HepG2 (cell line): Measurements from ENCODE around the gene POU2F1. TPM values are rescaled to one million over a fixed set of nuclear protein-coding genes. Genes with fewer than 3 reads are reported as not detected.
A peak's percentile ranks its signal among the peaks of the same experiment; 100 is the strongest.

ENCODE experiments used
- ATAC-seq: fragments of 200-7000 bp; cut with Tn5 transposase; 3 replicates; pipeline ENCODE4 v1.9.1; 2020; ENCODE audit warnings: mild to moderate bottlenecking, moderate library complexity
- BruUV-seq: library from RNA; stranded (reverse); fragments of 400-500 nt; replicated peaks from 2 replicates; lab custom pipeline; 2021; lab: Mats Ljungman, UMichigan
- CTCF ChIA-PET: fragments of 300-600 bp; formaldehyde crosslinking; extraction: SDS; loops from one replicate; lab custom pipeline; 2021; ENCODE audit warnings: low total read pairs, inconsistent platforms, low intra/inter-chr PET ratio; lab: Yijun Ruan, JAX
- POLR2A ChIA-PET: fragments of 350-600 bp; sonication (Branson Sonifier 250); formaldehyde crosslinking; loops from one replicate; lab custom pipeline; 2020; ENCODE audit warnings: antibody characterized with exemption, inconsistent platforms; lab: Yijun Ruan, JAX
- DNase-seq: peaks from one replicate; pipeline ENCODE4 v3.0.0-alpha.2; 2015; ENCODE audit warnings: low spot score
- FAIRE-seq: peaks from 3 replicates; lab custom pipeline; 2011; peaks lifted over from hg19 to GRCh38; lab: Jason Lieb, UNC
- H2AFZ ChIP-seq: one replicate; pipeline ENCODE4 v1.6.1; 2011; ENCODE audit warnings: low read length, inconsistent platforms
- H3K27ac ChIP-seq: fragments of 300-600 bp; 3 replicates; pipeline ENCODE4 v1.8.0; 2011; ENCODE audit warnings: mixed run types, mild to moderate bottlenecking, mixed read lengths, low read length, inconsistent platforms; ENCODE audit not compliant: insufficient read depth; ENCODE audit errors: extremely low read length
- H3K27me3 ChIP-seq, 2 experiments: fragments of 200-600 bp in 1 of 2; 2 replicates in 1 of 2; 3 replicates in 1 of 2; pipeline versions ENCODE4 v1.6.0 to v1.8.0; 2011; ENCODE audit warnings: low read length in 2 of 2, mild to moderate bottlenecking in 2 of 2, moderate library complexity in 2 of 2, inconsistent platforms in 1 of 2; ENCODE audit not compliant: insufficient read depth in 2 of 2, control insufficient read depth in 1 of 2
- H3K36me3 ChIP-seq, 2 experiments: fragments of 200-600 bp in 1 of 2; replicated peaks in 1 of 2; 2 replicates in 1 of 2; 3 replicates in 1 of 2; pipeline versions ENCODE4 v1.5.1 to v1.8.0; 2011; ENCODE audit warnings: low read length in 2 of 2, inconsistent platforms in 1 of 2; ENCODE audit not compliant: insufficient read depth in 2 of 2, control insufficient read depth in 1 of 2
- H3K4me1 ChIP-seq: 2 replicates; pipeline ENCODE4 v1.5.1; 2012; ENCODE audit warnings: low read length, inconsistent platforms; ENCODE audit not compliant: insufficient read depth
- H3K4me2 ChIP-seq: 2 replicates; pipeline ENCODE4 v1.6.0; 2011; ENCODE audit warnings: low read depth, low read length, inconsistent platforms
- H3K4me3 ChIP-seq, 3 experiments: fragments of 200-600 bp in 1 of 3; sonication (generic), shearing (Covaris generic) in 1 of 3; replicated peaks in 1 of 3; 2 replicates each; pipeline ENCODE4 v1.5.1; 2011 to 2016; ENCODE audit warnings: low read length in 3 of 3, inconsistent platforms in 2 of 3, low read depth in 2 of 3, mild to moderate bottlenecking in 2 of 3, control low read depth in 1 of 3, mixed read lengths in 1 of 3; ENCODE audit not compliant: insufficient read depth in 1 of 3
- H3K79me2 ChIP-seq: one replicate; pipeline ENCODE4 v1.6.1; 2011; ENCODE audit warnings: low read length, inconsistent platforms; ENCODE audit not compliant: insufficient read depth
- H3K9ac ChIP-seq: 2 replicates; pipeline ENCODE4 v1.6.0; 2011; ENCODE audit warnings: mild to moderate bottlenecking, low read depth, low read length, inconsistent platforms; ENCODE audit not compliant: insufficient read depth
- H3K9me3 ChIP-seq: 2 replicates; pipeline ENCODE4 v1.5.1; 2012; ENCODE audit warnings: mild to moderate bottlenecking, low read length
- H4K20me1 ChIP-seq: 2 replicates; pipeline ENCODE4 v1.6.0; 2011; ENCODE audit warnings: inconsistent platforms, mild to moderate bottlenecking, low read length, moderate library complexity; ENCODE audit not compliant: insufficient read depth
- HNRNPLL ChIP-seq: fragments of 200-400 bp; formaldehyde crosslinking; IDR thresholded peaks from 2 replicates; pipeline ENCODE4 v1.6.1; 2017; ENCODE audit warnings: mild to moderate bottlenecking, low read depth, low read length; ENCODE audit not compliant: poor library complexity, severe bottlenecking
- MZF1 ChIP-seq: sonication (generic); formaldehyde crosslinking; IDR thresholded peaks from 2 replicates; pipeline ENCODE4 v1.8.1; 2023; ENCODE audit warnings: mild to moderate bottlenecking, missing genetic modification reagents, borderline replicate concordance
- RFX3 ChIP-seq: IDR thresholded peaks from 2 replicates; pipeline ENCODE4 v1.6.1; 2016; ENCODE audit warnings: missing biosample characterization, missing genetic modification reagents
- SCMH1 ChIP-seq: sonication (generic); formaldehyde crosslinking; IDR thresholded peaks from 2 replicates; pipeline ENCODE4 v1.9.0; 2021; ENCODE audit warnings: missing genetic modification reagents, mild to moderate bottlenecking, borderline replicate concordance
- SP4 ChIP-seq: sonication (generic); formaldehyde crosslinking; IDR thresholded peaks from 2 replicates; pipeline ENCODE4 v1.8.1; 2023; ENCODE audit warnings: mild to moderate bottlenecking, missing genetic modification reagents
- SP5 ChIP-seq: IDR thresholded peaks from 2 replicates; pipeline ENCODE4 v1.6.1; 2016; ENCODE audit warnings: low read depth, borderline replicate concordance
- WGBS: methylation state at CpG from one replicate; pipeline ENCODE4 v1.1.6; 2017; ENCODE audit warnings: low lambda C conversion rate; 5-methylcytosine and 5-hydroxymethylcytosine counted together
- in situ Hi-C: cut with HindIII; loops from 2 replicates; pipeline ENCODE4 v1.10.0; 2017; ENCODE audit warnings: low pct_unique_long_range_greater_than_20kb; ENCODE audit not compliant: extremely low pct_ligation_motif_present
- intact Hi-C: fragments of 100-400 bp; cut with micrococcal nuclease; formaldehyde crosslinking; loops from one replicate; pipeline ENCODE4 v1.10.0; 2022; ENCODE audit not compliant: unreplicated experiment
- polyA plus RNA-seq, 8 experiments: library from polyadenylated mRNA; depleted of rRNA in 3 of 8; stranded (reverse) in 7 of 8; unstranded in 1 of 8; fragments of >200 nt; fragmentation: Illumina TruSeq in 4 of 8; extraction: Trizol in 4 of 8; gene quantifications; 2 replicates each; pipeline versions ENCODE4 v1.2.1 to v1.2.3, GENCODE V29; 2011 to 2016; ENCODE audit warnings: low read depth in 4 of 8, missing spikeins in 1 of 8, mixed read lengths in 1 of 8; ENCODE audit not compliant: insufficient read depth in 1 of 8
- total RNA-seq, 5 experiments: library from RNA; depleted of rRNA; stranded (reverse); fragments of >200 nt; fragmentation: Illumina TruSeq; extraction: Trizol; gene quantifications; 2 replicates each; pipeline ENCODE4 v1.2.3, GENCODE V29; 2016; ENCODE audit warnings: low read depth in 1 of 5
- TF ChIP-seq, protein P1 (sequence below): sonication (generic); formaldehyde crosslinking; IDR thresholded peaks from 2 replicates; pipeline ENCODE4 v1.4.0; 2020; ENCODE audit warnings: missing genetic modification reagents
- TF ChIP-seq, protein P2 (sequence below): sonication (generic); formaldehyde crosslinking; IDR thresholded peaks from 2 replicates; pipeline ENCODE4 v1.5.0; 2020; ENCODE audit warnings: mild to moderate bottlenecking, missing genetic modification reagents, borderline replicate concordance
- TF ChIP-seq, protein P3 (sequence below): sonication (generic); formaldehyde crosslinking; IDR thresholded peaks from 2 replicates; pipeline ENCODE4 v1.4.0; 2020; ENCODE audit warnings: missing genetic modification reagents
- TF ChIP-seq, protein P4 (sequence below): sonication (generic); formaldehyde crosslinking; IDR thresholded peaks from 2 replicates; pipeline ENCODE4 v1.5.1; 2020; ENCODE audit warnings: missing genetic modification reagents, mild to moderate bottlenecking, borderline replicate concordance
- TF ChIP-seq, protein P5 (sequence below): sonication (generic); formaldehyde crosslinking; IDR thresholded peaks from 2 replicates; pipeline ENCODE4 v1.4.0; 2020; ENCODE audit warnings: mild to moderate bottlenecking, missing genetic modification reagents

Gene POU2F1
- total and polyA plus RNA-seq, 2 of the 13 experiments (the other 11 are each of a cell fraction or from before 2014, with no cell fraction given), result 10.2 to 13.0 TPM

DNA sequence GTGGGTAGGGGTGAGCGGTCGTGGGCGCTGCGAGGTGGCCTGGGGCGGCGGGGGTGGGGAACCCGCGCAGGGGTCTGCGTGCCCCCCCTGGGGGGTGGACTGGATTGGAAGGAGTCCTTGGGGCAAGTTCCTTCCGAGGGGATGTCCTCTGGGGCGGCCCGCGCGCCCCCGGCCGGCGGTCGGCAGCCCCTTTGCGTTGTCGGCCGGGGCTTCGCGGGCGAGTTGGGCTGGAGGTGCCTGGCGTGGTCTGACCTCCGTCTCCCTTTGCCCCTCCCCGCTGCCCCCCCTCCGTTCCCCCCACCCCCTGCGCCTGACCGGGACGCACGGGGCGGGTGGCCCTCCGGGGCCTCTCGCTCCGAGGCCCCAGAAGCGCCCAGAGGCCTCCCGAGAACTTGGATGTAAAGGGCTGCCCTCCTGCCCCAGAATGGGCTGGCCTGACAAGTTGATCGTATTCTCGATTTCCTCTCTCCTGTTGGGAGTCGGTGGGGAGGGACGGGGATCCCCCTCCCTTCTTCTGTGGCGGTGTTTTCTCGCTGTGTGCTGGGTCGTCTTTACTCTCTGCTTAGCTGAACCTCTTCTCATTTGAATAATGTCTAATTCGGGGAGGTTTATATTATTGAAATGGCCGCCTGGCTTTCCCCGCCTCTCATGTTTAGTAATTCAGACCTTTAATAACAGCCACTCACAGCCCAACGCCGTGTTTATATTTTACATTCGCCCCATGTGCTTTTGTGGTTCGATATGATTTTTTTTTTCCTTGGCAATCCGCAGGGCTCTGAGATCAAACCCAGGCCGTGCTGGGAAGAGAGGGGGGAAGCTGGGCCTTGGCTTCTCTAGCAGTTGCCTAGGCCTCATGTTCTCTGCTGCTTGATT is 1.3 kb downstream of the POU2F1 start:
- H3K4me1 ChIP-seq, result peaks cover 52% of the 10 kb centered on the region
- H3K9me3 ChIP-seq, result no peaks in the 10 kb centered on the region
- intact Hi-C loops, result loop anchor here (2.0 to 5.0 kb wide), 2 partner anchors 75 to 120 kb away; no protein-coding TSS in a partner anchor
- BruUV-seq, result TSS peak; percentile 48
- H3K36me3 ChIP-seq, result no peaks in the 10 kb centered on the region
- peaks cover 49% of the 10 kb centered on the region for H3K79me2 ChIP-seq
- H3K9ac ChIP-seq, result peak overlapping the region; percentile 84
- WGBS, result 1% methylated on average over 32 of the region's 54 CpGs
- H4K20me1 ChIP-seq, result no peaks in the 10 kb centered on the region
- no peak overlapping the region for H2AFZ ChIP-seq
- H3K4me2 ChIP-seq, result peak overlapping the region; percentile 82
- peak overlapping the region; percentile 81 to 87 (median 81) for H3K4me3 ChIP-seq
- ChIA-PET CTCF (no interaction called here), POLR2A (interaction anchor here (1.3 to 1.9 kb wide), 3 partner anchors 11 to 383 kb away, joined by 4 to 5 read pairs (median 5); partner anchors contain the start of gene POGK)
- no peaks in the 10 kb centered on the region for H3K27me3 ChIP-seq
- no peak for FAIRE-seq
- ATAC-seq, result peak; percentile 69
- in situ Hi-C loops, result no loop called here
- DNase-seq, result peak; percentile 78
- peak overlapping the region; percentile 96 for H3K27ac ChIP-seq
- TF ChIP-seq, protein P1, sequence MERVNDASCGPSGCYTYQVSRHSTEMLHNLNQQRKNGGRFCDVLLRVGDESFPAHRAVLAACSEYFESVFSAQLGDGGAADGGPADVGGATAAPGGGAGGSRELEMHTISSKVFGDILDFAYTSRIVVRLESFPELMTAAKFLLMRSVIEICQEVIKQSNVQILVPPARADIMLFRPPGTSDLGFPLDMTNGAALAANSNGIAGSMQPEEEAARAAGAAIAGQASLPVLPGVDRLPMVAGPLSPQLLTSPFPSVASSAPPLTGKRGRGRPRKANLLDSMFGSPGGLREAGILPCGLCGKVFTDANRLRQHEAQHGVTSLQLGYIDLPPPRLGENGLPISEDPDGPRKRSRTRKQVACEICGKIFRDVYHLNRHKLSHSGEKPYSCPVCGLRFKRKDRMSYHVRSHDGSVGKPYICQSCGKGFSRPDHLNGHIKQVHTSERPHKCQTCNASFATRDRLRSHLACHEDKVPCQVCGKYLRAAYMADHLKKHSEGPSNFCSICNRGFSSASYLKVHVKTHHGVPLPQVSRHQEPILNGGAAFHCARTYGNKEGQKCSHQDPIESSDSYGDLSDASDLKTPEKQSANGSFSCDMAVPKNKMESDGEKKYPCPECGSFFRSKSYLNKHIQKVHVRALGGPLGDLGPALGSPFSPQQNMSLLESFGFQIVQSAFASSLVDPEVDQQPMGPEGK (CRISPR knock-in tag), result peak; percentile 92
- TF ChIP-seq SP4 (CRISPR knock-in tag) (peak; percentile 57; the same call in 1 of the 2 replicates), SP5 (CRISPR knock-in tag) (no peak), MZF1 (no peak), RFX3 (CRISPR knock-in tag) (no peak), SCMH1 (no peak), HNRNPLL (peak; percentile 35)
- TF ChIP-seq, protein P2, sequence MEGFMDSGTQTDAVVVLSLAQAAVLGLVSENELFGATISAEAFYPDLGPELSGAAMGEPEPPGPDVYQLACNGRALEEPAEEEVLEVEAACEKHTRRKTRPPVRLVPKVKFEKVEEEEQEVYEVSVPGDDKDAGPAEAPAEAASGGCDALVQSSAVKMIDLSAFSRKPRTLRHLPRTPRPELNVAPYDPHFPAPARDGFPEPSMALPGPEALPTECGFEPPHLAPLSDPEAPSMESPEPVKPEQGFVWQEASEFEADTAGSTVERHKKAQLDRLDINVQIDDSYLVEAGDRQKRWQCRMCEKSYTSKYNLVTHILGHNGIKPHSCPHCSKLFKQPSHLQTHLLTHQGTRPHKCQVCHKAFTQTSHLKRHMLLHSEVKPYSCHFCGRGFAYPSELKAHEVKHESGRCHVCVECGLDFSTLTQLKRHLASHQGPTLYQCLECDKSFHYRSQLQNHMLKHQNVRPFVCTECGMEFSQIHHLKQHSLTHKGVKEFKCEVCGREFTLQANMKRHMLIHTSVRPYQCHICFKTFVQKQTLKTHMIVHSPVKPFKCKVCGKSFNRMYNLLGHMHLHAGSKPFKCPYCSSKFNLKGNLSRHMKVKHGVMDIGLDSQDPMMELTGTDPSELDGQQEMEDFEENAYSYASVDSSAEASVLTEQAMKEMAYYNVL (CRISPR knock-in tag), result no peak; the same call in 1 of the 2 replicates
- TF ChIP-seq, protein P3, sequence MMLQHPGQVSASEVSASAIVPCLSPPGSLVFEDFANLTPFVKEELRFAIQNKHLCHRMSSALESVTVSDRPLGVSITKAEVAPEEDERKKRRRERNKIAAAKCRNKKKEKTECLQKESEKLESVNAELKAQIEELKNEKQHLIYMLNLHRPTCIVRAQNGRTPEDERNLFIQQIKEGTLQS (CRISPR knock-in tag), result 0 out of 2 replicates have a peak, but pooled peaks have one; percentile 5
- TF ChIP-seq, protein P4, sequence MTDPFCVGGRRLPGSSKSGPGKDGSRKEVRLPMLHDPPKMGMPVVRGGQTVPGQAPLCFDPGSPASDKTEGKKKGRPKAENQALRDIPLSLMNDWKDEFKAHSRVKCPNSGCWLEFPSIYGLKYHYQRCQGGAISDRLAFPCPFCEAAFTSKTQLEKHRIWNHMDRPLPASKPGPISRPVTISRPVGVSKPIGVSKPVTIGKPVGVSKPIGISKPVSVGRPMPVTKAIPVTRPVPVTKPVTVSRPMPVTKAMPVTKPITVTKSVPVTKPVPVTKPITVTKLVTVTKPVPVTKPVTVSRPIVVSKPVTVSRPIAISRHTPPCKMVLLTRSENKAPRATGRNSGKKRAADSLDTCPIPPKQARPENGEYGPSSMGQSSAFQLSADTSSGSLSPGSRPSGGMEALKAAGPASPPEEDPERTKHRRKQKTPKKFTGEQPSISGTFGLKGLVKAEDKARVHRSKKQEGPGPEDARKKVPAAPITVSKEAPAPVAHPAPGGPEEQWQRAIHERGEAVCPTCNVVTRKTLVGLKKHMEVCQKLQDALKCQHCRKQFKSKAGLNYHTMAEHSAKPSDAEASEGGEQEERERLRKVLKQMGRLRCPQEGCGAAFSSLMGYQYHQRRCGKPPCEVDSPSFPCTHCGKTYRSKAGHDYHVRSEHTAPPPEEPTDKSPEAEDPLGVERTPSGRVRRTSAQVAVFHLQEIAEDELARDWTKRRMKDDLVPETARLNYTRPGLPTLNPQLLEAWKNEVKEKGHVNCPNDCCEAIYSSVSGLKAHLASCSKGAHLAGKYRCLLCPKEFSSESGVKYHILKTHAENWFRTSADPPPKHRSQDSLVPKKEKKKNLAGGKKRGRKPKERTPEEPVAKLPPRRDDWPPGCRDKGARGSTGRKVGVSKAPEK (CRISPR knock-in tag), result no peak
- TF ChIP-seq, protein P5, sequence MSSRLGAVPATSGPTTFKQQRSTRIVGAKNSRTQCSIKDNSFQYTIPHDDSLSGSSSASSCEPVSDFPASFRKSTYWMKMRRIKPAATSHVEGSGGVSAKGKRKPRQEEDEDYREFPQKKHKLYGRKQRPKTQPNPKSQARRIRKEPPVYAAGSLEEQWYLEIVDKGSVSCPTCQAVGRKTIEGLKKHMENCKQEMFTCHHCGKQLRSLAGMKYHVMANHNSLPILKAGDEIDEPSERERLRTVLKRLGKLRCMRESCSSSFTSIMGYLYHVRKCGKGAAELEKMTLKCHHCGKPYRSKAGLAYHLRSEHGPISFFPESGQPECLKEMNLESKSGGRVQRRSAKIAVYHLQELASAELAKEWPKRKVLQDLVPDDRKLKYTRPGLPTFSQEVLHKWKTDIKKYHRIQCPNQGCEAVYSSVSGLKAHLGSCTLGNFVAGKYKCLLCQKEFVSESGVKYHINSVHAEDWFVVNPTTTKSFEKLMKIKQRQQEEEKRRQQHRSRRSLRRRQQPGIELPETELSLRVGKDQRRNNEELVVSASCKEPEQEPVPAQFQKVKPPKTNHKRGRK, result no peak
